GM12892 (cell line): ENCODE results near the gene C12orf43.

ENCODE experiments used
- DNase-seq: peaks from one replicate; pipeline ENCODE4 v3.0.0; 2011; ENCODE audit not compliant: insufficient read length
- FAIRE-seq: peaks from 2 replicates; lab custom pipeline; 2011; peaks lifted over from hg19 to GRCh38; lab: Jason Lieb, UNC
- POLR2A ChIP-seq: IDR thresholded peaks from 2 replicates; pipeline ENCODE4 v1.6.1; 2011; ENCODE audit warnings: low read depth, low read length, control low read depth
- POLR2AphosphoS5 ChIP-seq: IDR thresholded peaks from 2 replicates; pipeline ENCODE4 v1.6.1; 2011; ENCODE audit warnings: low read depth, low read length, control low read depth
- TAF1 ChIP-seq: IDR thresholded peaks from 2 replicates; pipeline ENCODE4 v1.6.1; 2011; ENCODE audit warnings: low read depth, mild to moderate bottlenecking, control low read depth, low read length, borderline replicate concordance

The C12orf43 gene

GRCh38 chr12:121022713-121023112 is 6.4 kb upstream of the C12orf43 start:
- DNase-seq (no peak), FAIRE-seq (no peak)
- TF ChIP-seq POLR2A (no peak), TAF1 (no peak), POLR2AphosphoS5 (no peak)

GRCh38 chr12:121021754-121022153 is 5.5 kb upstream of the C12orf43 start:
- TF ChIP-seq POLR2A (no peak), POLR2AphosphoS5 (no peak), TAF1 (no peak)
- DNase-seq (no peak), FAIRE-seq (no peak)

GRCh38 chr12:121018860-121019617 is 2.8 kb upstream of the C12orf43 start:
- FAIRE-seq (no peak), DNase-seq (no peak)
- TF ChIP-seq TAF1 (no peak), POLR2AphosphoS5 (no peak), POLR2A (no peak)

GRCh38 chr12:121017966-121018491 is 1.7 kb upstream of the C12orf43 start:
- FAIRE-seq, result no peak

GRCh38 chr12:121013715-121014114 is 2.6 kb downstream of the C12orf43 start:
- DNase-seq, result no peak
- TF ChIP-seq TAF1 (no peak), POLR2AphosphoS5 (no peak), POLR2A (no peak)
- FAIRE-seq, result no peak

More at GRCh38 chr12:121017966-121018491, 1.7 kb upstream of the C12orf43 start:
- no peak for DNase-seq
- TF ChIP-seq POLR2A (no peak), TAF1 (no peak), POLR2AphosphoS5 (no peak)

- no peak for FAIRE-seq
- TF ChIP-seq POLR2A (no peak), TAF1 (no peak), POLR2AphosphoS5 (no peak)
- no peak for DNase-seq
Measured at GRCh38 chr12:121011820-121012219, 4.5 kb downstream of the C12orf43 start.

- DNase-seq (no peak), FAIRE-seq (no peak)
- TF ChIP-seq TAF1, result no peak
- no peak for TF ChIP-seq POLR2A
- TF ChIP-seq POLR2AphosphoS5, result no peak
Measured at GRCh38 chr12:121010860-121011259, 5.4 kb downstream of the C12orf43 start.

GRCh38 chr12:121009741-121010140 is 6.5 kb downstream of the C12orf43 start:
- TF ChIP-seq POLR2AphosphoS5, result no peak
- no peak for TF ChIP-seq TAF1
- TF ChIP-seq POLR2A, result no peak
- no peak for DNase-seq
- no peak for FAIRE-seq

- TF ChIP-seq POLR2A (no peak), TAF1 (no peak), POLR2AphosphoS5 (no peak)
- no peak for DNase-seq
- no peak for FAIRE-seq
Measured at GRCh38 chr12:121008347-121009098, 7.8 kb downstream of the C12orf43 start.

GRCh38 chr12:121005346-121005815 is 10.9 kb downstream of the C12orf43 start:
- peak; percentile 61 for FAIRE-seq

GRCh38 chr12:121004253-121004815 is 12.0 kb downstream of the C12orf43 start:
- DNase-seq (no peak), FAIRE-seq (no peak)
- no peak for TF ChIP-seq POLR2AphosphoS5
- no peak for TF ChIP-seq TAF1
- no peak for TF ChIP-seq POLR2A

More at GRCh38 chr12:121005346-121005815, 10.9 kb downstream of the C12orf43 start:
- DNase-seq, result no peak
- TF ChIP-seq TAF1, result no peak
- TF ChIP-seq POLR2AphosphoS5, result no peak
- TF ChIP-seq POLR2A, result no peak
